Stimulated activated CD4-positive, alpha-beta T cell treated with anti-CD3 and anti-CD28 coated beads, TNF-alpha, amount 100 ng/mL, for 1 hour (primary cell): ENCODE results near the gene SLC16A13.
"Not testable (repeated sequence)": the region's sequence is repeated elsewhere in the genome, so short reads cannot be mapped to it uniquely, and the experiment has no call there.

Experiments used
- DNase-seq, 3 donors: peaks; one replicate each; pipeline ENCODE4 v3.0.0-alpha.2; 2020; ENCODE audit warnings: low read depth in 3 of 3, low spot score in 1 of 3

The SLC16A13 gene

DNA sequence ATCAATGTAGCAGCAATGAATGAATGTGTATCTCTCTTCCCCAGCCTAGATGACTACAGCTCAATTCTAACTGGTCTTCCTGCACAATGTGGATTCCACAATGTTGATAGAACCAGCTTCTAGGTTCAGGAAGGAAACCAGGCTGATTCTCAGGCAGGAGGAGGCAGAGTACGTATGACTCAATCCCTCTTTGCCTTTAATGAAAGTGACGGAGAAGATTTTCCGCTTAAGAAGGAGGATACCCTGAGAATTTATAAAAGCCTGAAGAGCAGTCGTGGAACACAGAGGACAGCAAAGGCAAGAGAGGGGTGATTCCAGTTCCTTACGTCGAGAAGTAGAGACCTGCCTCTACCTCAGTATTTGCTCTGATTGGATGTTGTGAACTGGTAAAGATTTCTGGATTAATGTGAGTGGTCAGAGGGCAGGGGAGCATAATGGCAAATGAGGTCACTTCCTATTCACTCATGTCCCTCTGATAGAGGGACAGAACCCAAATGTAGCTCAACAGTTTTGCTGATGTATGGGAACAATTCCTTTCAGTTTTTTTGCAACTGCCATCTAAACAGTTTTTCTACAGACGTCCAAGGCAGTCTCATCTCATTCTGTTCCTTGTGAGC, 23.1 kb downstream of the SLC16A13 start:
- DNase-seq = no peak

DNA sequence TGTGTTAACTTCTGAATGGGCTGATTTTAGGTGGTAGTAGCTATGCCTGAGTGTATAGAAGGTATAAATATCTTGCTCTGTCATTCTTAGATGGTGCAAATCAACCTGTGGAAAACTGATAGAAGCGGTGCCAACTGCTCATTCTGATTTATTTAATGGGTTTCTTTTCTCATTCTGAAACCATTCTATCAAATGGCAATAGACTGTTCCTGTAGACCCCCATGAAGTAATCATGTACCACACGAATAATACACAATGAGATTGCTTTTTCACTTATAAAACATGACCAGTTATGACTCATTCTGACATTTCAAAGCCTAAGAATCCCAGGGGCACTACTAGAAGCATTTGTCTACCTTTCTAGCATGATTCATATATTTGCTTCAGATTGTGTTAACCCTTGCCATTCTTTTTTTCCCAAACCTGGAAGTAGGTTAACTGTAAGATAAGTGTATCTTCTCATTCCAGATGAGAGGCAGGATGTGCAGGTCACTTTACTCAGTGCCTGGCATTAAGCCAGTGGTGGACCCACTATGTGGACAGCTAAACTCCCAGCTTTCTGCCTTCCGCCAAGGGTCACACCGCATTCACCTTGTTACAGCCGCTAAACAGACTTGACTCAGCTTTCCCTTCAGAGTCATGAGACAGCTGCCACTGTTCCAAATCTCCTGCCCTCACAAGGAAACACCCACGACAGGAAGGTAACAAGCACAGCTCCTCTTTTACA, 24.5 kb downstream of the SLC16A13 start:
- peak in 1 of 3 donors; percentile 25 for DNase-seq

DNA sequence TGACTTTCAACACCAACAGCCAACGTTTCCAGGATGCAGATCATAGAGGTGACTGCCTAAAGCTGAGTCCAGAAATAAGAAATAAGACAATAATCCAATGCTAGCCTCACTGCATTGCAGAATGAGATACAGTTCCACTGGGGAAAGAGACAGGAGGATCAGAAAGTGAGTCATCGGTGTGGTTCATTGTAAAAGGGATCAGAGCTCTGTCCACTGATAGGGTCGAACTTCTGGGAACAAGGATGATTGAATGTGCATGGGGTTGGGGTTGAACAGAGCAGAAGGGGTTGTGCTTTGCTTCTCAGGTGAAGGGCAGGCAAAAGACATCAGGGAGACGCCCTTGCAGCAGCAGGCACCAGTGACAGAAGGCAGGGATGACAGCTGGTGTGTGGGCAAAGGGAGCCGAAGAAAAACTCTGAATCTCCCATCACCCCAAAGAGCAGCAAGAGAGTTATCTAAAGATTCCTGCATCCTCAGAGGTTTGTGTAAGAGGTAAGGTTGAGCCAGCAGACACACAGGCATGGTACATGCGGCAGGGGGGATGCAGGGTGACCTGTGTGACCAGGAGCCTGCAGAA, 27.8 kb downstream of the SLC16A13 start:
- no peak for DNase-seq

DNA sequence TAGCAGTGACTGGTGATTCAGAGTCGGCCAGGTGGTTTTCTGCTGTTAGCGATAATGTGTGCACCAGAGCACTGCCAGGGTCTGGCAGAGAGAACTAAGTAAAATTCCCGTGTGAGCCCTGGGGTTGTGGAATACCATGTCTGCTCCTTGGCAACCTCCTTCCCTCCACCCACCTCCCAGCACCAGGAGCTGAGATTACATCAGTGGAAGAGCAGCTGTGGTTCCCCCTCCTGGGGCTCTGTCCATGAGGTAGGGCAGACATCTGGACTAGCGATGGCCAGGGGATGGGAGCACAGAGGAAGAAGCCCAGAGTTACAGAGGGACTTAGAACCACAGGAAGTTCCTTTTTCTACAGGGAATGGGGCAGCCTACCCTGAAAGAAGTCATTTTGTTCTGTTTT, 28.4 kb downstream of the SLC16A13 start:
- DNase-seq = no peak

DNA sequence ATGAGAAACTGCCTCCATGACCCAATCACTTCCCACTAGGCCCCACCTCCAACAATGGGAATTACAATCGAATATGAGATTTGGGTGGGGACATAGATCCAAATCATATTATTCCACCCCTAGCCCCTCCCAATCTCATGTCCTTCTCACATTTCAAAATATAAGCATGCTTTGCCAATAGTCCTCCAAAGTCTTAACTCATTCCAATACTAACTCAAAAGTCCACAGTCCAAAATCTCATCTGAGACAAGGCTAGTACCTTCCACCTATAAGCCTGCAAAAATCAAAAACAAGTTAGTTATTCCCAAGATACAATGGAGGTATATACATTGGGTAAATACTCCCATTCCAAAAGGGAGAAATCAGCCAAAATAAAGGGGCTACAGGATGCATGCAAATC, 31.4 kb downstream of the SLC16A13 start:
- DNase-seq = no peak

DNA sequence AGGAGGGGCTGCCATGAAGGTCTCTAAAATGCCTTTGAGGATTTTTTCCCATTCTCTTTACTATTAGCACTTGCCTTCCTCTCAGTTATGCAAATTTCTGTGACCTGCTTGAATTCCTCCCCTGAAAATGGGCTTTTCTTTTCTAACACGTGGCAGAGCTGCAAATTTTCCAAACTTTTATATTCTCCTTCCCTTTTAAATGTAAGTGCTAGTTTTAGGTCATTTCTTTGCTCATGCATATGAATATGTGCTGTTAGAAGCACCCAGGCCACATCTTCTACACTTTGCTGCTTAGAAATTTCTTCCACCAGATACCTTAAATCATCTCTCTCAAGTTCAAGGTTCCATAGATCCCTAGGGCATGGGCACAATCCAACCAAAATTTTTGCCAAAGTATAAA, 32.5 kb downstream of the SLC16A13 start:
- DNase-seq = no peak

DNA sequence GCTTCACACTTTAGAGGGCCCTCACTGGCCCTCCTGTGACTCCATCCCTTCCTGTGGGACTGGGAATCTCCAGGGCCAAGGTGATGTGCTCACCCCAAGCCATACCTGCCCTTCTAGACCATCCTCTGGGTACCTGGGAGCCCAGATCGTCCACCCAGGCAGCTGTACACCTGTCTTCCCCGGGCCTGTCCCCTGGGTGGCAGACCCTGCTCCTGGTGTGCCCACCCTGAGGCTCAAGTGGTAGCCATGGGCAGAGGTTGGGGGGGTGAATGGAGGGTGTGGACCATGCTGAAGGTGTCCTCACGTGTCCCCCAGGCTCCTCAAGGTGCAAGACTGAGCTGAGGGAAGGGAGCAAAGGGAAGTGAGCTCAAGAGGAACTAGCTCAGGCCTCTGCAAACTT, 34.9 kb downstream of the SLC16A13 start:
- DNase-seq = no peak

DNA sequence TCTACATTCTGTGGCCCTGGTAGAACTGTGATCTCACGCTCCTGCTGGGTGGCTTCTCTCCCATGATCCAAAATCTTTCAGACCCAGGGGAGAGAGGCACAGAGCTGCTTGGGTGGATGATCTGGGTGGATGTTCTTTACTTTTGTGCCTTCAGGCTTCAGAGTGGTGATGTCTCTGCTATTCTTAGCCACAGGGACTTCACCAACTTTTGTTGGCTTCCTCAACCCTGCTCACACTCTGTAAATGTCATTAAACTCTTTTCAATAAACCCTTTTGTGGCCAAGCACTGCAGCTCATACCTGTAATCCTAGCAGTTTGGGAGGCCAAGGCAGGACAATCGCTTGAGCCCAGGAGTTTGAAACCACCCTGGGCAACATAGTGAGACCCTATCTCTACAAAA, 36.6 kb downstream of the SLC16A13 start:
- no peak for DNase-seq

DNA sequence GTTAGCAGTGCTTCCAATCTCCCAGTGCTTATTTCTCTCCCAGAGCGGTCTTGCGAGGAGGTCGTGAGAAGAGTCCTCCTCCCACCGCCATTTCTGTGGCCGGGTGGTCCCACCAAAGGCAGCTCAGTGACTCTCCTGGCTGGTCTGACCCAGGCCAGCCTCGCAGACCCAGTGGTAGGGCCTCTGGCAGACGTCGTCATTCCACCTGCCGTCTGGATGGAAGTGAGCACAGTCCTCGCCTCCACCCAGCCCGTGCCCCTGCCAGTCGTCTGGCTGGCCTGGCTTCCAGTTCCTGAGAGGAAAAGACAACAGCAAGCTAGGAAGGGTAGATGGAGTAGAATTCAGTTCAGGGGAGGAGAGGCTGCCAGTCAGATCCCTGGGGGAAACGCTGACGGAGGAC, 39.1 kb downstream of the SLC16A13 start:
- no peak for DNase-seq

DNA sequence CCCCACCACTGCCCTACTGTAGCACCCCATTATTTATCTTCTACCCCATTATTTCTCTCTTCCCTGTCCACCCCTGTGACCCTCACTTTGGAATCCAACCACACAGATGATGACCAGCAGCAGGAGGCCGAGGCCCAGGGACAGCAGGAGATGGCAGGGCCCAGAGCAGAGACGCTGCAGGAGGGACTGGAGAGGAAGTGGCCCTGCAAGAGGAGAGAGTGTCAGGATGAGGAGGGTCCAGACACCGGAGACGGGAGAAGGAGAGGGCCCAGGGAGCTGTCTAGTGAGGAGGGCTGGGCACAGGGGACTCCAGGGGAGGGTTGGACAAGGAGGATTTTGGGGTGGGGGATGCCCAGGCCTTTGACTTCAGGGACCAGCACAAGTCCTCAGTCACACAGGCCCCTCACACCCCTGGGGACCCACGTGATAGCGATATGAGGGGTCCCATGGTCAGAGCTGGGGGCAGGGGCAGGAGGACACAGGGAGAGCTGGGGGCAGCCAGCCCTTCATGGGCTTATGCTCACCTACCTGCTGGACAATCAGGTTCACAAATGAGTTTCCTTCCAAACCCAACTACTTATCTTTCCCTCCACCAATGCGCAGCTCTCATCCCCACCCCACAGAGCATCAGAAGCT, 42.2 kb downstream of the SLC16A13 start:
- DNase-seq = no peak

DNA sequence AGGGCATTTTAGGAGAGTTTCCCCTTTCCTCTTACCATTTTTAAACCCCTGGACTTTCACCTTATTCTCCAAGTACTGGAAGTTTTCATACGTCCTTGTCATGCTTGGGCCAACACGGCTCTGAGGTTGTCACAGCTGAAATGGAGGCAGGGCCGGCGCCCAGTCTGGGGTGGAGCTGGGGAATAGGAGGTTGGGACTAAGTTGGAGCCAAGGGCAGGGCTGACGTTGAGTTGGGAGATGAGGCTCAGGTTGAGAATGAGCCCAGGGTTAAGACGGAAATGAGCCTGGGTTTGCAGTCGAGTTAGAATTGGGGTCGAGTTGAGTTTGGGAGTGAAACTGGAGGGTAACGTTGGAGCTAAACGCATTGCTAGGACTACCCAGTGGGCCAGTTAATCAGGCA, 42.9 kb downstream of the SLC16A13 start:
- DNase-seq = no peak

DNA sequence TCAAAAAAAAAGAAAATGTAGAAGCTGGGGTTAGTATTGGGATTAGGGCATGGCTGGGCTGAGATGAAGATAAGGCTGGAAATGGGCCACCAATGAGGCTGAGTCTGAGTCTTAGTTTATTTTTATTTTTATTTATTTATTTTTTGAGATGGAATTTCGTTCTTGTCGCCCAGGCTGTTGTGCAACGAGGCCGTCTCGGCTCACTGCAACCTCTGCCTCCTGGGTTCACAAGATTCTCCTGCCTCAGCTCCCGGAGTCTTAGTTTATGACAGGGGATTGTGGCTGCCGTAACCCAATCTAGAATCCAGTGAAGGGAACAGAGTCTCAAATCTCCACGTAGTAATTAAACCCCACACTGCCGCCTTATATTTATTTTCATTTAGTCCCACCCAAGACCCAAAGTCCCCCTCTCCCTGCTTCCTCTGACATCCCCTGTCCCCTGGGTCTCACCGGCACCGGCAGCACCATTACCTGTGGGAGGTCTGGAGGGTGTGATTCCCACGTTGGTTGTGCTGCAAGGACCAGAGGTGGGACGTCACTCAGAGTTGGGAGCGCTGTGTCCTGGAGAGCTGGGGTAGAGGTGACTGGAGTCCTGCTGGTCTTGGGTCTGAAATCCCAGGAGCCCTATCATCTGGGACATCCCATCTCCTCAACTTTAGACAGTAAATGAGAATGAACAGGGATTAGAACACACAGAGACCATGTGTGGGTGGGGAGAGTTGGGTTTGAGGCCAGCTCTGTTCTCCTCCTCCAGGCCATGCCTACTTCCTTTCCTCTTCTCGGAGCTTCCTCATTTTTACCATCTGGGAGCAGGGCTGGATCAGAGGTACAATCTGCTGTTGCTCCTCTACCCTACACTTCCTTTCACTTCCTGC, 44.0 kb downstream of the SLC16A13 start, which contains the start of gene CLEC10A:
Gene CLEC10A (minus strand): TSS at position 671 of the 875 bp plus-strand sequence. CDS start 1,439 bp downstream, outside the sequence.
- DNase-seq = no peak

DNA sequence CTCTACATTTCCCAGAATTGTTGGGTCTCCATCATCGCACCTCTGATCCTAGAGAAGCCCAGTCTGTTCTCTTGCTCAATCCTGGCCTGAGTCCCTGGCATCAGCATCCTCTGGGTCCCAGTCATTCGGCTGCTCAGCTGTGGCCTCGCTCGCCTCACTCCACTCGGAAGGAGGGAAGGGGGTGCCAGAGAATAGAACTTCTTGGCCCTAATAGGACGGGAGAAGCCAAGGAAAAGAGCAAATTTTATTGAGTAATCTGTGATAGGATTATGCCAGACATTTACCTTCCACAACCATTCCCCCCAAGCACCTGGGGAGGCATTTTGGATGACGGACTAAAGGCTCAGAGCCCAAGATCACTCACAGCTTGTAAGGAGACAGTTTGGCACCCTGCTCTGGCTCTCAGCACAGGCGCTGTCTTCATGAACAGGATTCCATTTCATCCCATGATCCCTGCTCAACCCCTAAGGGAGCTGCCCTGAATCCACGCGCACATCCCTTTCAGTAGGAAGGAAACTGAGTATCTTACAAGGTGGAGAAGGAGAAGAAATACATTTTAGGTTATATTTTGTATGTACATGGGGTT, 44.7 kb downstream of the SLC16A13 start:
- DNase-seq = no peak

DNA sequence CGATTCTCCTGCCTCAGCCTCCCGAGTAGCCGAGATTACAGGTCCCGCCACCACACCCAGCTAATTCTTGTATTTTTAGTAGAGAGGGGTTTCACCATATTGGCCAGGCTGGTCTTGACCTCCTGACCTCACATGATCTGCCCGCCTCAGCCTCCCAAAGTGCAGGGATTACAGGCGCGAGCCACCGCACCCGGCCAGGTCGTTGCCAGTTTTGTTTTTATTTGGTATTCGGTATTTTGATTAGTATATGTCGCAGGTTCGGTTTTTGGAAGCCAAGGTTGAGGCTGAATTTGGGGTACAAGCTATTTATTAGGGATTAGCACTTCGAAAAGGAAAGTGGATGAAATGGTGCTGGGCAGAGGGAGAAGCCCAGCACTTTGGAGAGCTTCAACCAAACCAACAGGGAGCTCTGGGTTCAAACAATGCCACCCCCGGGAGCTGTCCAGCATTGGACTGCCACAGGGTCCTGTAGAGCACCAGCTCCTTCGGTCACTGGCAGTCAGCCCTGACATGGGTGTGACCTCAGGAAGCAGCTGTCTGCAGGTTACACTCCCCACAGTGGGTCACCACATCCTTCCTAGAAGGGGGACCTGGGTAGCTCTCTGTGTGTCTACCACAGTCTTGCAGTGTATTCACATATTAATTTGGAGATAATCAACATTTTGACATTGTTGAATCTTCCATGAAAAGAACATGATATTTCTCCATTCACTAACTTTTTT, 45.7 kb downstream of the SLC16A13 start:
- DNase-seq = no peak

DNA sequence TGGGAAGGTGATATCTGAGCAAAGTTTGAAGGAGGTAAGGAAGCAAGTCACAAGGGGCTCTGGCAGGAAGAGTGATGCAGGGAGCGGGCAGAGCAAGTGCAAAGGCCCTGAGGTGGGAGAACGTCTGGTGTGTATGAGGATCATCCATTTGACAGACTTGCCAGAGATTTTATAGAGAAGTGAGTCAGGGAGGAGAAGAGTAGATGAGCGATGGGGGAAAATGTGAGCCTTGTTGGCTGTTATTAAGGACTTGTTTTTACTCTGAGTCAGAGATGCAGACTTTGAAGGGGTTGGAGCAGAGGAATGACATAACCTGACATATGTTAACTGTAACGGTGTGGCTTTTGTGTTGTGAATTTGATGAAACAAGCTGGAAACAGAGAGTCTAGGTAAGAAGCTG, 47.8 kb downstream of the SLC16A13 start:
- DNase-seq = no peak

DNA sequence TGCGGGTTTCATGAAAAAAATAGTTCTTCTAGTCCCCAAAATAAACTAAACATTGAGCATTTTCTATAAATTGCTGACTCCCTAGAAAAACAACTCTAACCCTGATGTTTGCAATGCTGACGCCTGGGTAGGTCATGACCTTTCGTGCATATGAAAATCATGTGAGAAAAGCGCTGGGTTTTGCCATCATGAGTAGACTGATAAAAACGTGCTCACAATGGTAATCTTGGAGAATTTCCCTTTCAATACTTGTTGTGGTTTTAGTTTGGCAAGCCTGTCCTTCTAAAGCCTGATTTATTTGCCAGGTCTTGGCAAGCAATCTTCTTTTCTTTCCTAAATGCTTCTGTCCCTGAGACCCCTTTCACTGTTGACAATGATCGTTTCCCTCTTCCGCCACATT, 48.3 kb downstream of the SLC16A13 start:
- DNase-seq = no peak

DNA sequence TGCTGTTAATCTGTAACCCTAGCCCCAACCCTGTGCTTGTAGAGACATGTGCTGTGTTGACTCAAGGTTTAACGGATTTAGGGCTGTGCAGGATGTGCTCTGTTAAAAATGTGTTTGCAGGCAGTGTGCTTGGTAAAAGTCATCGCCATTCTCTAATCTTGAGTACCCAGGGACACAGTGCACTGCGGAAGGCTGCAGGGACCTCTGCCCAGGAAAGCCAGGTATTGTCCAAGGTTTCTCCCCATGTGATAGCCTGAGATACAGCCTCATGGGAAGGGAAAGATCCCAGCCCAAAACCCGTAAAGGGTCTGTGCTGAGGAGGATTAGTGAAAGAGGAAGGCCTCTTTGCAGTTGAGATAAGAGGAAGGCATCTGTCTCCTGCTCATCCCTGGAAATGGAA, 52.6 kb downstream of the SLC16A13 start:
- DNase-seq = not testable (repeated sequence)

DNA sequence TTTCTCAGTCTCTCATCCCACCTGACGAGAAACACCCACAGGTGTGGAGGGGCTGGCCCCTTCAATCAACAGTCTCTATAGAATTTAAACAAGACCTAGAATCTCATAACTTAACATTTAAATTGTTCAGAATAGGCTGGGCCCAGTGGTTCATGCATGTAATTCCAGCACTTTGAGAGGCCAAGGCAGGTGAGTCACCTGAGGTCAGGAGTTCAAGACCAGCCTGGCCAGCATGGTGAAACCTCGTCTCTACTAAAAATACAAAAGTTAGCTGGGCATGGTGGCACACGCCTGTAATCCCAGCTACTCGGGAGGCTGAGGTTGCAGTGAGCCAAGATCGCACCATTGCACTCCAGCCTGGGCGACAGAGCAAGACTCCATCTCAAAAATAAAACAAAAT, 53.8 kb downstream of the SLC16A13 start:
- not testable (repeated sequence) for DNase-seq
